ENCODE results near the gene CREB5.

Gene CREB5

DNA sequence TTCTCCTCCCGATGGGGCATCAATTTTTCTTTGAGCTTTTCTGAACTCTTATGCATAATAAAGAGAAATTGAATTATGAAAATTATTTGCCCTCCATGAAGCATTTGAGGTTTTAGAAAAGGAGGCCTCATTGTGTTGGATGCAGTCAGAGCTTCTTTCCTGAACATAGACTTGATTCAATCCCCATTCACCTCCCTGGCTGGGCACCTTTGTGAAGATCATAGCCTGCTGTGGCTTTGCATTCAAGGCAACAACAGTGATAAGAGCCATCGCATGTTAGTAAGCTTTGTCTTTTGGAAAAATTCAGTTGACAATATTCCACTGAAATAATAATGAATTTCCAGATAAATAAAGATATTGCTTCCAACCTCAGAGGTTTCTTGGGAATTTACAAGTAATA, 458.8 kb downstream of the CREB5 start:
- Histone ChIP-seq H3K4me1 (ENCODE audit: control insufficient read depth, insufficient read depth, low read length) (peaks cover 9% of the 10 kb centered on the region; the same call in 1 of the 2 replicates), H3K27me3 (ENCODE audit: control insufficient read depth, insufficient read depth, low read length) (no peaks in the 10 kb centered on the region), H3K27ac (ENCODE audit: low read depth, low read length) (no peak overlapping the region), H3K36me3 (ENCODE audit: control insufficient read depth, insufficient read depth, low read length) (no peaks in the 10 kb centered on the region), H3K9ac (ENCODE audit: low read length) (no peak overlapping the region), H3K9me3 (ENCODE audit: control insufficient read depth, insufficient read depth, low read depth, low read length) (no peaks in the 10 kb centered on the region), H3K4me3 (ENCODE audit: low read depth, low read length) (no peak overlapping the region)

DNA sequence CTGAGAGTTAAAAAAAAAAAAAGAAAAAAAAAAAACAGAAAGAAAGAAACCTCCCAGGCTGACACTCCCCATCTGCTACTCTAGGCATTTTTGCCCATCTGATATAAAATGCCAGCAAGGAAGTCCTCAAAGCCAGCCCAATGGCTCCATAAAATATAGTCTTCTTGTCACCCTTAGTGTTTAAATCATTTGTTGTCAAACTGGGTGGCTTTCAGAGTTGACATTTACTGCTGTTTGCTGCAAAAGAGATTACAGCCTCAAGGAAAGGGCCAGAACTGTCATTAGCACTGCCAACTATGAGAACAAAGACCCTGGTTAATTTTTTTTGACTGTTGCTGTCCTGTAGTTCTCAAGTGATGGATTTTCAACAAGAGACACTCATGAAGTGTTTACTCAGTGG, 459.3 kb downstream of the CREB5 start:
- H3K27me3 ChIP-seq (ENCODE audit: control insufficient read depth, insufficient read depth, low read length): no peaks in the 10 kb centered on the region
- H3K4me1 ChIP-seq (ENCODE audit: control insufficient read depth, insufficient read depth, low read length): 0 out of 2 replicates have a peak, but pooled peaks cover 5% of the 10 kb centered on the region
- H3K9ac ChIP-seq (ENCODE audit: low read length): no peak overlapping the region
- no peak overlapping the region for H3K4me3 ChIP-seq (ENCODE audit: low read depth, low read length)
- H3K36me3 ChIP-seq (ENCODE audit: control insufficient read depth, insufficient read depth, low read length): no peaks in the 10 kb centered on the region
- no peaks in the 10 kb centered on the region for H3K9me3 ChIP-seq (ENCODE audit: control insufficient read depth, insufficient read depth, low read depth, low read length)
- no peak overlapping the region for H3K27ac ChIP-seq (ENCODE audit: low read depth, low read length)

DNA sequence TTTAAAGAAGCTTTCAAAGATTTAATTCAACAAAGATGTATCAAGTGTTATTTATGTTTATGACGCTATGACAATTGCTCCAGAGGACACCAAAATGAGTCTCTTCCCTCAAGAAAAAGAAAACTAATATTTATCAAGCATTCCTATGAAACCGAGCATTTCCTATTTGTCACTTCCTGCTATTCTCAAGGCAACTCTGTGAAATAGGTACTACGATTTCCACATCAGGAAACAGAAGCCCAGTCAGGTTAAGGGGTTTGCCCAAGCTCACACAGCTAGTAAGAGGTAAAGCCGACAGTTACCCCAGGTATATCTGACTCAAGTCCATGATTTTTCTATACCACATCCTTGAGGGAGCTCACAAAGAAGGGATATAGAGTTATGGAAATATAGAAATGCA, 459.9 kb downstream of the CREB5 start:
- H3K4me3 ChIP-seq (ENCODE audit: low read depth, low read length): no peak overlapping the region
- H3K9me3 ChIP-seq (ENCODE audit: control insufficient read depth, insufficient read depth, low read depth, low read length): no peaks in the 10 kb centered on the region
- no peak overlapping the region for H3K9ac ChIP-seq (ENCODE audit: low read length)
- H3K27me3 ChIP-seq (ENCODE audit: control insufficient read depth, insufficient read depth, low read length): no peaks in the 10 kb centered on the region
- H3K4me1 ChIP-seq (ENCODE audit: control insufficient read depth, insufficient read depth, low read length): 0 out of 2 replicates have a peak, but pooled peaks cover 5% of the 10 kb centered on the region
- no peak overlapping the region for H3K27ac ChIP-seq (ENCODE audit: low read depth, low read length)
- no peaks in the 10 kb centered on the region for H3K36me3 ChIP-seq (ENCODE audit: control insufficient read depth, insufficient read depth, low read length)

DNA sequence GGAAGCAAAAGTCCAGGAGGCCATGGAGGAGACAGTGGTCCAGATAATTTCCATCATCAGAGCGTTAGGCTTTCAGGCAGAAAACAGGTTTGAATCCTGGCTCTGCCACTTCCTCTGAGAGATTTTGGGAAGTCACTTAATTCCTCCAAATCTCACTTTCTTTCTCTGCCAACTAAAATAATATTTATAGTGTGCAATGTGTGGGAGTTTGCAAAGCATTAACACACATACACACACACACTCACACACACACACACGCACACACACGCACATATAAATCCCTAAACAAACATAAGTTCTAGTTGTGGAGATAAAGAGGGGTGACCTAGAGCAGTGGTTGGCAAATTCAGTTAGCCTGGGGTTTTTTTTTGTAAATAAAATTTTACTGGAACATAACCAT, 461.0 kb downstream of the CREB5 start:
- Histone ChIP-seq H3K4me3 (ENCODE audit: low read depth, low read length) (no peak overlapping the region), H3K27me3 (ENCODE audit: control insufficient read depth, insufficient read depth, low read length) (no peaks in the 10 kb centered on the region), H3K4me1 (ENCODE audit: control insufficient read depth, insufficient read depth, low read length) (0 out of 2 replicates have a peak, but pooled peaks cover 5% of the 10 kb centered on the region), H3K9me3 (ENCODE audit: control insufficient read depth, insufficient read depth, low read depth, low read length) (no peaks in the 10 kb centered on the region), H3K36me3 (ENCODE audit: control insufficient read depth, insufficient read depth, low read length) (no peaks in the 10 kb centered on the region), H3K27ac (ENCODE audit: low read depth, low read length) (no peak overlapping the region), H3K9ac (ENCODE audit: low read length) (no peak overlapping the region)

DNA sequence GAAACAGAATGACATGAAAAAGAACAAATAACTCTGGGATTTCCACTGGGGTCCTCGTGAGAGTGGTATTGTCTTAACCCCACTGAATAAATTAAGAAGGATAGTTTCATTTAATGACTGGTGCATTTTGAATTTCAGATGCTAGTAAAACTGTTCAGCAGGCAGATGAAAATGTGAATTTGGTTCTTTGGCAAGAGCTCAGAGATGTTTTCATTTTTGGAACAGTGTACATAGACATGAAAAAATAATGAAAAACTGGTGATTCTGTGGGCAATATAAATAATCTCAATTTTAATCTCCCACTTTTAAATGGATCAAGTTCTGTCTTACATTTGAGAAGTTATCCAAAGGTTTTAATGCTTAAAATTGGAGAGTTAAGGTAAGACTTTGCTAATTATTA, 461.7 kb downstream of the CREB5 start:
- Histone ChIP-seq H3K9ac (ENCODE audit: low read length) (no peak overlapping the region), H3K4me1 (ENCODE audit: control insufficient read depth, insufficient read depth, low read length) (0 out of 2 replicates have a peak, but pooled peaks cover 5% of the 10 kb centered on the region), H3K9me3 (ENCODE audit: control insufficient read depth, insufficient read depth, low read depth, low read length) (no peaks in the 10 kb centered on the region), H3K27me3 (ENCODE audit: control insufficient read depth, insufficient read depth, low read length) (no peaks in the 10 kb centered on the region), H3K27ac (ENCODE audit: low read depth, low read length) (no peak overlapping the region), H3K4me3 (ENCODE audit: low read depth, low read length) (no peak overlapping the region), H3K36me3 (ENCODE audit: control insufficient read depth, insufficient read depth, low read length) (no peaks in the 10 kb centered on the region)

All from HUES6 (cell line).